Breast epithelium (tissue), 4 donors: ENCODE results near the gene TMEM108. TPM values are rescaled to one million over a fixed set of nuclear protein-coding genes. Genes with fewer than 3 reads are reported as not detected.

Source experiments
- DNase-seq, 2 donors: peaks; one replicate each; pipeline ENCODE4 v3.0.0-alpha.2; 2019; ENCODE audit warnings: low spot score in 2 of 2
- H3K27ac ChIP-seq, 2 donors: fragments of 200-600 bp; sonication (generic) in 1 of 2; one replicate each; pipeline ENCODE4 v1.5.1; 2016 to 2019; ENCODE audit warnings: mild to moderate bottlenecking in 1 of 2
- H3K27me3 ChIP-seq, 2 donors: fragments of 200-600 bp; sonication (generic) in 1 of 2; one replicate each; pipeline versions ENCODE4 v1.5.1 to v1.6.0; 2017 to 2019; ENCODE audit warnings: control low read depth in 1 of 2, mild to moderate bottlenecking in 1 of 2
- H3K36me3 ChIP-seq: fragments of 200-600 bp; one replicate; pipeline ENCODE4 v1.5.1; 2019
- H3K4me1 ChIP-seq, 2 donors: fragments of 200-600 bp; sonication (generic); one replicate each; pipeline ENCODE4 v1.5.1; 2016 to 2019; ENCODE audit warnings: control low read depth in 1 of 2
- H3K4me3 ChIP-seq, 3 donors: fragments of 200-600 bp; sonication (generic); 1 replicate in 2 of 3; 2 replicates in 1 of 3; pipeline ENCODE4 v1.5.1; 2016 to 2019; ENCODE audit warnings: mild to moderate bottlenecking in 3 of 3, moderate library complexity in 2 of 3
- H3K9me3 ChIP-seq, 2 donors: fragments of 200-600 bp; sonication (generic) in 1 of 2; one replicate each; pipeline ENCODE4 v1.5.1; 2016 to 2019; ENCODE audit warnings: control low read depth in 1 of 2
- CTCF ChIP-seq, 3 donors: fragments of 450-650 bp; IDR thresholded peaks; one replicate each; pipeline ENCODE4 v1.5.1; 2016 to 2017; ENCODE audit warnings: antibody characterized with exemption in 3 of 3, mild to moderate bottlenecking in 3 of 3, moderate library complexity in 3 of 3
- POLR2A ChIP-seq: fragments of 450-650 bp; IDR thresholded peaks from one replicate; pipeline ENCODE4 v1.6.1; 2016; ENCODE audit warnings: antibody characterized with exemption, mild to moderate bottlenecking, moderate library complexity
- POLR2AphosphoS5 ChIP-seq, 3 donors: sonication (generic); formaldehyde crosslinking; IDR thresholded peaks; one replicate each; pipeline ENCODE4 v1.6.1; 2017; ENCODE audit warnings: antibody characterized with exemption in 3 of 3
- intact Hi-C: fragments of 100-400 bp; cut with DNase I; formaldehyde crosslinking; loops from one replicate; pipeline ENCODE4 v1.15.1; 2023; ENCODE audit warnings: low total_unique reads
- total RNA-seq, 3 donors: library from RNA; depleted of rRNA; stranded (reverse); fragments of >200 nt; gene quantifications; one replicate each; pipeline ENCODE4 v1.1.0, GENCODE V29; 2016

The TMEM108 gene
- total RNA-seq, 3 donors from 2014 or later = 0.44 to 0.98 (median 0.48) TPM

- Histone ChIP-seq H3K4me1 (no peaks in the 10 kb centered on the region), H3K27ac (no peak overlapping the region)
- intact Hi-C loops = no loop called here
Measured at GRCh38 chr3:133210656-133211055, 172.5 kb downstream of the TMEM108 start.

GRCh38 chr3:133211449-133211848, 173.3 kb downstream of the TMEM108 start:
- DNase-seq = no peak
- Histone ChIP-seq H3K9me3 (no peaks in the 10 kb centered on the region), H3K4me3 (no peak overlapping the region), H3K36me3 (no peaks in the 10 kb centered on the region), H3K27ac (no peak overlapping the region), H3K4me1 (no peaks in the 10 kb centered on the region), H3K27me3 (no peaks in the 10 kb centered on the region)
- no peak for TF ChIP-seq CTCF (IDR thresholded peaks at IDR 0.05)
- no peak for TF ChIP-seq POLR2A
- TF ChIP-seq POLR2AphosphoS5 (IDR thresholded peaks at IDR 0.05) = no peak
- intact Hi-C loops = no loop called here

More at GRCh38 chr3:133210656-133211055, 172.5 kb downstream of the TMEM108 start:
- Histone ChIP-seq H3K9me3 (no peaks in the 10 kb centered on the region), H3K4me3 (no peak overlapping the region), H3K27me3 (no peaks in the 10 kb centered on the region), H3K36me3 (no peaks in the 10 kb centered on the region)
- TF ChIP-seq POLR2A (no peak), POLR2AphosphoS5 (IDR thresholded peaks at IDR 0.05) (no peak), CTCF (IDR thresholded peaks at IDR 0.05) (no peak)
- DNase-seq = no peak

GRCh38 chr3:133211856-133212255, 173.7 kb downstream of the TMEM108 start:
- TF ChIP-seq POLR2A (no peak), POLR2AphosphoS5 (IDR thresholded peaks at IDR 0.05) (no peak), CTCF (IDR thresholded peaks at IDR 0.05) (no peak)
- Histone ChIP-seq H3K27me3 (no peaks in the 10 kb centered on the region), H3K9me3 (no peaks in the 10 kb centered on the region), H3K36me3 (no peaks in the 10 kb centered on the region), H3K4me1 (no peaks in the 10 kb centered on the region), H3K27ac (no peak overlapping the region), H3K4me3 (no peak overlapping the region)
- intact Hi-C loops = no loop called here
- DNase-seq = no peak

GRCh38 chr3:133213937-133214336, 175.7 kb downstream of the TMEM108 start:
- Histone ChIP-seq H3K4me1 (no peaks in the 10 kb centered on the region), H3K4me3 (no peak overlapping the region), H3K27ac (no peak overlapping the region), H3K27me3 (no peaks in the 10 kb centered on the region), H3K36me3 (no peaks in the 10 kb centered on the region), H3K9me3 (peaks cover 0 to 10% of the 10 kb centered on the region in 2 donors)
- no peak for DNase-seq
- intact Hi-C loops = no loop called here
- no peak for TF ChIP-seq POLR2A
- no peak for TF ChIP-seq CTCF (IDR thresholded peaks at IDR 0.05)
- no peak for TF ChIP-seq POLR2AphosphoS5 (IDR thresholded peaks at IDR 0.05)

- Histone ChIP-seq H3K36me3 (no peaks in the 10 kb centered on the region), H3K4me1 (no peaks in the 10 kb centered on the region), H3K27me3 (no peaks in the 10 kb centered on the region), H3K4me3 (no peak overlapping the region), H3K9me3 (peaks cover 7 to 10% of the 10 kb centered on the region in 2 donors), H3K27ac (no peak overlapping the region)
- no peak for TF ChIP-seq POLR2A
- no peak for TF ChIP-seq CTCF (IDR thresholded peaks at IDR 0.05)
- TF ChIP-seq POLR2AphosphoS5 (IDR thresholded peaks at IDR 0.05) = no peak
- intact Hi-C loops = no loop called here
- DNase-seq = no peak
Measured at GRCh38 chr3:133227813-133228212, 189.6 kb downstream of the TMEM108 start.
